GM12892 (cell line): ENCODE results near the gene ZDHHC20.

Experiments used
- POLR2AphosphoS5 ChIP-seq: IDR thresholded peaks from 2 replicates; pipeline ENCODE4 v1.6.1; 2011; ENCODE audit warnings: low read depth, low read length, control low read depth
- TAF1 ChIP-seq: IDR thresholded peaks from 2 replicates; pipeline ENCODE4 v1.6.1; 2011; ENCODE audit warnings: low read depth, mild to moderate bottlenecking, control low read depth, low read length, borderline replicate concordance

GRCh38 chr13:21364357-21364756, 94.7 kb downstream of the ZDHHC20 start:
- no peak for TF ChIP-seq TAF1
- no peak for TF ChIP-seq POLR2AphosphoS5
